ENCODE measurements around the gene PCSK5. TPM values are rescaled to one million over a fixed set of nuclear protein-coding genes. Genes with fewer than 3 reads are reported as not detected.

The PCSK5 gene
- total RNA-seq, 1 donor from 2014 or later = 30.7 TPM

GRCh38 chr9:76161541-76161940 lies 271.1 kb downstream of the PCSK5 start:
- peaks cover 30% of the 10 kb centered on the region for H3K4me1 Mint-ChIP-seq (ENCODE audit: unreplicated experiment)
- no peak overlapping the region for H3K4me3 Mint-ChIP-seq
- TF ChIP-seq CTCF (conservative IDR thresholded peaks at IDR 0.05) = no peak
- peaks cover 34% of the 10 kb centered on the region for H3K36me3 Mint-ChIP-seq
- H3K9me3 Mint-ChIP-seq = no peaks in the 10 kb centered on the region
- peak overlapping the region; percentile 16 for H3K27ac Mint-ChIP-seq
- H3K27me3 Mint-ChIP-seq = no peaks in the 10 kb centered on the region
- no peak for DNase-seq (ENCODE audit: extremely low spot score, unreplicated experiment)

GRCh38 chr9:76162086-76162730 lies 271.7 kb downstream of the PCSK5 start:
- Mint-ChIP-seq H3K4me1 (ENCODE audit: unreplicated experiment) (peaks cover 34% of the 10 kb centered on the region), H3K27ac (no peak overlapping the region), H3K36me3 (peaks cover 38% of the 10 kb centered on the region), H3K9me3 (no peaks in the 10 kb centered on the region), H3K27me3 (no peaks in the 10 kb centered on the region), H3K4me3 (no peak overlapping the region)
- no peak for TF ChIP-seq CTCF (conservative IDR thresholded peaks at IDR 0.05)
- DNase-seq (ENCODE audit: extremely low spot score, unreplicated experiment) = no peak

- Mint-ChIP-seq H3K27me3 (no peaks in the 10 kb centered on the region), H3K4me3 (no peak overlapping the region), H3K27ac (no peak overlapping the region), H3K4me1 (ENCODE audit: unreplicated experiment) (peaks cover 34% of the 10 kb centered on the region), H3K9me3 (no peaks in the 10 kb centered on the region), H3K36me3 (peaks cover 38% of the 10 kb centered on the region)
- no peak for DNase-seq (ENCODE audit: extremely low spot score, unreplicated experiment)
- TF ChIP-seq CTCF (conservative IDR thresholded peaks at IDR 0.05) = no peak
Observed at GRCh38 chr9:76162751-76163500, 272.5 kb downstream of the PCSK5 start.

- Mint-ChIP-seq H3K27ac (no peak overlapping the region), H3K4me3 (no peak overlapping the region), H3K9me3 (no peaks in the 10 kb centered on the region), H3K36me3 (peaks cover 30% of the 10 kb centered on the region), H3K4me1 (ENCODE audit: unreplicated experiment) (peaks cover 20% of the 10 kb centered on the region), H3K27me3 (no peaks in the 10 kb centered on the region)
- TF ChIP-seq CTCF (conservative IDR thresholded peaks at IDR 0.05) = no peak
- no peak for DNase-seq (ENCODE audit: extremely low spot score, unreplicated experiment)
Observed at GRCh38 chr9:76166526-76166925, 276.1 kb downstream of the PCSK5 start.

- TF ChIP-seq CTCF (conservative IDR thresholded peaks at IDR 0.05) = no peak
- H3K9me3 Mint-ChIP-seq = no peaks in the 10 kb centered on the region
- no peak for DNase-seq (ENCODE audit: extremely low spot score, unreplicated experiment)
- H3K36me3 Mint-ChIP-seq = peaks cover 32% of the 10 kb centered on the region
- H3K4me3 Mint-ChIP-seq = no peak overlapping the region
- no peaks in the 10 kb centered on the region for H3K27me3 Mint-ChIP-seq
- peaks cover 11% of the 10 kb centered on the region for H3K4me1 Mint-ChIP-seq (ENCODE audit: unreplicated experiment)
- H3K27ac Mint-ChIP-seq = no peak overlapping the region
Observed at GRCh38 chr9:76176171-76176570, 285.7 kb downstream of the PCSK5 start.
